ENCODE data around the gene FBXO48. TPM values are rescaled to one million over a fixed set of nuclear protein-coding genes. Genes with fewer than 3 reads are reported as not detected.

FBXO48 gene
- total and polyA plus RNA-seq, 12 donors: 0.27 to 1.2 (median 0.86) TPM

DNA sequence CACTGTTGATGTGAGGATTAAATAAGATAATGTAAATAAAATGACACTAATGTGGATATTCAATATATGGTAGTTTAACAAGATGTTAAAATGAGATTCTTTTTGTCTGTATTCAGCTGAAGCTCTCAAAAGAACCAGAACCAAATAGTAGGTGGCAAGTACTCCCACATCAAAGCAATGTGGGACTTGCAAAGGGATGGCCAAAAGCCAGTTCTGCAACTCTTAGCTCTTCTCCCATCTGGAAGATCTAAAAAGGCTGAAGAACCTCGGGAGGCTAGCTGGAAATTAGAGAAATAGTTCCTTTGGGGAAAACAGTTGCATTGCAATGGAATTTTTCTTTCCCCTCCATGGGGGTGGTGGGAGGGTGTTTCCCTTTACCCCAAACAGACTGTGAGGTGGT lies 48.7 kb downstream of the FBXO48 start:
- WGBS, 2 donors: 54 to 73% methylated on average over 1 of the region's 1 CpG
- Histone ChIP-seq H3K4me3 (no peak overlapping the region), H3K9me3 (no peaks in the 10 kb centered on the region), H3K27me3 (no peaks in the 10 kb centered on the region), H3K36me3 (no peaks in the 10 kb centered on the region), H3K27ac (no peak overlapping the region), H3K4me1 (peaks cover 0 to 19% (median 0%) of the 10 kb centered on the region in 9 donors)
- ATAC-seq: no peak
- intact Hi-C loops (cut with DNase I): no loop called here
- TF ChIP-seq CTCF (IDR thresholded peaks at IDR 0.05): no peak
- DNase-seq: no peak

- intact Hi-C loops (cut with DNase I): no loop called here
- TF ChIP-seq CTCF (IDR thresholded peaks at IDR 0.05): no peak
- Histone ChIP-seq H3K27ac (no peak overlapping the region), H3K4me3 (no peak overlapping the region), H3K27me3 (no peaks in the 10 kb centered on the region), H3K4me1 (peaks cover 0 to 17% (median 0%) of the 10 kb centered on the region in 9 donors), H3K9me3 (no peaks in the 10 kb centered on the region), H3K36me3 (no peaks in the 10 kb centered on the region)
- no peak for DNase-seq
- WGBS, 2 donors: 54 to 92% methylated on average over 1 of the region's 1 CpG
- ATAC-seq: no peak
These were observed 49.2 kb downstream of the FBXO48 start for GRCh38 chr2:68417926-68418325.

DNA sequence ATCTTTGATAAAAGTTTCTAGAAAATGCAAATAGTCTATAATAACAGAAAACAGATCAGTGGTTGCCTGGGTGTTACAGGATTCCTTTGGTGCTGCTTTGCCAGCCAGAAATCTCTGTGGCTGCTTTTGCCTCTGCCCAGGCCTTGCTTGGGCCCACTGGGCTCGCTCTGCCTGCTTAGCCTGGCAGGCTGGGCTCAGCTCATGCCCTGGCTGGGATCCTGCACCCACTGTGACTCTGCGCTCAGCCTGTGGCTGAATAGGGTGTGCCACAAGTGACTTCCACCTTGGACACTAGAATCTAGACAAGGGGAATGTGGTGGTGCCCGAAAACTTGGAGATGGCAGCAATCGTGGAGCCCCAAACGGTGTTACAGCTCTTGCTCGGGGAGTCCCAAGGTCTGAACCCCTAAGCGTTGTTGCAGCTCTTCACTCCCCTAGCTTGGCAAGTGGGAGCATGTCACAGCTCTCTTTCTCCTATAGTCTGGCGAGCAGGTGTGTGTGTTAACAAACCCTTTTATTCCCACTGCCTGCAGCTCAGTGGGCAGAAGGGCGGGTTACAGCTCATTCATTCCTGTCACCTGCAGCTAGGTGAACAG lies 50.9 kb downstream of the FBXO48 start:
- intact Hi-C loops (cut with DNase I): no loop called here
- H3K27ac ChIP-seq: no peak overlapping the region
- no peaks in the 10 kb centered on the region for H3K27me3 ChIP-seq
- ATAC-seq (peak in 1 of 8 donors; percentile 21), DNase-seq (no peak)
- 95 to 96% methylated on average over 9 of the region's 9 CpGs for WGBS, 2 donors
- no peak for TF ChIP-seq CTCF (IDR thresholded peaks at IDR 0.05)
- no peaks in the 10 kb centered on the region for H3K9me3 ChIP-seq
- H3K36me3 ChIP-seq: no peaks in the 10 kb centered on the region
- H3K4me3 ChIP-seq: no peak overlapping the region
- peaks cover 0 to 33% (median 0%) of the 10 kb centered on the region in 9 donors for H3K4me1 ChIP-seq

DNA sequence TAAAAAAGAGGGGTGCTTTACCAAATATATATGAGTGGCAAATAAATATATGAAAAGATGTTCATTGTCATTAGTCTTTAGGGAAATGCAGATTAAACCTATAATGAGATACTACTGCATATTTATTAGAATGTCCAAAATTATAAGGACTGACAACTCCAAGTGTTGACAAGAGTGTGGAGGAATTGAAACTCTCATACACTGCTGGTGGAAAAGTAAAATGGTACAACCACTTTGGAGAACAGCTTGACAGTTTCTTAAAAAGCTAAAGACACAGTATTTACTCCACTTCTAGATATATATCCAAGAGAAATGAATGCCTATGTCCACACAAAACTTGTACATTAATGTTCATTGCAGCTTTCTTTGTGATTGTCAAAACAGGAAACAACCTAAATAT lies 51.6 kb downstream of the FBXO48 start:
- Histone ChIP-seq H3K9me3 (no peaks in the 10 kb centered on the region), H3K4me3 (no peak overlapping the region), H3K27me3 (no peaks in the 10 kb centered on the region), H3K36me3 (no peaks in the 10 kb centered on the region), H3K4me1 (peaks cover 0 to 34% (median 0%) of the 10 kb centered on the region in 9 donors), H3K27ac (no peak overlapping the region)
- no peak for DNase-seq
- intact Hi-C loops (cut with DNase I): no loop called here
- no peak for ATAC-seq
- TF ChIP-seq CTCF (IDR thresholded peaks at IDR 0.05): no peak
